ENCODE data around the gene GPS2.

The GPS2 gene

DNA sequence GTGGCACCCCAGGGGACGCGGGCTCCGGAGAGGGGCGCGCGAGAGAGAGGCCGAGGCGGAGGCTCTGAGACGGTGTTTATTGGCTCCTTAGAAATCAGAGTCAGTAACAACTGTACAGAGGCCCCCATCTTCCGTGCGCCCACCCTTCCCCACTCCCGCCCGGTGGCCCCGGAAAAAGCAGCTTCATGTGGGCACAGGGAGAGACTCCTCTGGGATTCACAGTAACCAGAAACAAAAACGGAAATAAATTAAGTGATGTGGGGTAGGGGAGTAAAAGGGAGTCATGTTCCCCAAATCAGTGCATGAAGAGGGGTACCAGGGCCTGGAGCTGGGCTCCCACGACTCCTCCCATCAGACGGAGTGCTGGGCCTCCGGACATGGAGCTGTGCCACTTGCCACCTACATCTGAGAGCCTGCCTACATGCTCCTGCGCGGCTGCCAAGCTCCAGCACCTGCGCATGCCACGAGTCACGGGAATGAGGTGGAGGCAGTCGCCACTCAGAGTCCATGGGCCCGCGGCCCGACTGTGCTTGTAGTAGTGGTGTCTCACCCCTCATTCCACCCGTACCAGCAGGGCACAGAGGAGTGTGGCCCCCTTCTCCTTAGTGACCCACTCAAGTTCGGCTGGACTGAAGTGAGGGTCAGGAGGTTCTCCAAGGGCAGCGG is 543 bp upstream of the GPS2 start:
- no peak for DNase-seq

DNA sequence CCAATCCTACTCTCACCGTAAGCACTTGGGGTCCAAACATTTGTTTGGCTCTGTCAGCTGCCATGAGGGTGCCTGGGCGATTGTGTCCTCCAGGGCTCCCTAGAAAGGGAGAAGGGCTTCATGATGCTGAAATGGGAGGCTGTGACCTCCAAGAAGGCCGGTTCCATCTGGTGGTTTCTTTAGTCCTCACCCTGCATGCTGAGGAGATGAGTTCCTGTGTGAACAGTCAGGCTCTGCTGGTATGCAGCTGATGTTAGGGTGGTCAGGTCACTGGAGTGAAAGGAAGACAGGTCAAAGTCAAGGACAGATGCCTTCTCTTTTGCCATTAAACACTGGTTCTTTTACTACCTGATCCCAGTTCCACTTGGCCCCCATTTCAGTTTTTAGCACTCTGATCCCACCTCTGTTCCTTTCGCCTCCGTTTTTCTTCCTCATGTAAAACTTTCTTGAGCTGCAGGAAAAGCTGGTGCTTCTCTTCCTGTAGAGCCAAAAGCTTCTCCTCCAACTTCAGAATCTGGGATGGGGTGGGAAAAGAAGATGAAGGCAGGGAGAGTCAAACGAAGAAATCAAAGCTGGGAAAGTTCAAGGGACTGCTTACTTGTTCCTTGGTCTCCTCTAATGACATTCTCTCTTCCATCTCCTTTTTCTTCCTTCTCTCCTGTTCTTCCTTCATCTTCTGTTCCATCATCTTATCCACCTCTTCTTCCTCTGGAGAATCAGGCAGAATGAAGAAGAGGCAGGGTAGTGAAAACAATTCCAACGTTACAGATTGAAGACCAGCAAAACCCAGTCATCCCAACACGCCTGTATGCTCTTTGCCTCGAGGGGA is 1.1 kb downstream of the GPS2 start:
- DNase-seq, result no peak

DNA sequence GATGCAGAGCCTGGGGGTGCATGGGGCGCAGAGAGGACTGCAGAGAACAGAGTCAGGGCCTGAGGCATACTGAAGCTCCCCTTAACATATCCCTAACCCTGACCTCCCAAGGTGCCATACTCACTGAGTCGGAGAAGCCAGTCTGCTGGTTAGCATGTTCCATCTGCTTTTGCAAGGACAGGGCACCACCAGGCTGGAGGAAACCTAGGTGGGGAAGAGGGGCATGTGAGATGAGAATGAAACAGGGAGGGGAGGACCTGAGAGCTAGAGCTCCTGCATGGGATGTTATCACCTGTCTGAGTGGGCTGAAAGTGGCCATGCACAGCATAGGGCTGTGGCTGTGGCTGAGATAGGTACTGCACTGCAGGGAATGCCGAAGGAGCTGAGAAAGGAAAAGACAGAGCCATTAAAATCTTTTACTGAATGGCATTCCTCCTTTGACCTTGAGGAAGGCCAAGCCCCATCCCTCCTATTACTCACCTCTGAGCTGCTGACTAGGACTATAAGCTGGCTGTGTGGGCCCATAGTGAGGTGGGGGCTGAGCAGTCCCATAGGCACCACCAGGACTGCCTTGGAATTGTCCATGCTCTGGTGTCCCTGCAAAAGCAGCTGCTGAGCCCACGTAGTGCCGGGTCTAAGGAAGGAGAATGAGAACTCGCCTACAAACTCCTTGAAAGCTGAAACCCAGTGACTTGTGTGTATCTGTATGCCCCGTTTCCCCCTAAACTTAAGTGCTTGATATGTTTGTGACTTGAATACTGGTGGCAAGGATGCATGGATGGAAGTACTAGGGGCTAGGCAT is 1.9 kb downstream of the GPS2 start:
- DNase-seq, result no peak

DNA sequence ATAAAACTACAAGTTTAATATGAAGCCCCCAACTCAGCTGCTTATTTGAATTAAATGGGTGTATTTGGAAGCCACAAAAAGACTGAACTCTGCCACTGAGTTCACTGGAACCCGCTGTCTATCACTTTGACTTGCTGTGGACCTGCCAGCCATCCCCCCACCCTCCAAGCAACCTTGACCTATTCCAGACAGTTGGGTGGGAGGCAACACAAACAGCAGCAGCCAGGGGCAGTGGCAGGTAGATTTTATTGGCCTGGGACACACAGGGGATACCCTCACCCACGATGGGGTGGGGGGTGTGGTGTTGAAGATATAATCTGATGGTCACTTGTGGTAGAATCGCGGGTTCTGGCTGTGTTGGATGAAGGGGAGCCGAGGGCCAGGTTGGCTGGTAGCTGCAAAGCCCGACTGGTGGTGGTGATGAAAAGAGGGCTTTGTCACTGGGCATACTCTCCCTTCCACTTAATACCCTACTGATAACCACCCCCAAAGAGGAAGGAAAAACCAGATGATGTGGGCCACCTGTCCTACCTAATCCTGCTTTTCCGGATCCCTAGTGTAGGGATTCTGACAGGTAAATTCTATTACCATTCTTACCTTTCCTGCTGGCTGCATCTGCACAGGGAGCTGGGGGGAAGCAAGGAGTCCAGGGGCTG is 2.6 kb downstream of the GPS2 start:
- DNase-seq, result no peak

DNA sequence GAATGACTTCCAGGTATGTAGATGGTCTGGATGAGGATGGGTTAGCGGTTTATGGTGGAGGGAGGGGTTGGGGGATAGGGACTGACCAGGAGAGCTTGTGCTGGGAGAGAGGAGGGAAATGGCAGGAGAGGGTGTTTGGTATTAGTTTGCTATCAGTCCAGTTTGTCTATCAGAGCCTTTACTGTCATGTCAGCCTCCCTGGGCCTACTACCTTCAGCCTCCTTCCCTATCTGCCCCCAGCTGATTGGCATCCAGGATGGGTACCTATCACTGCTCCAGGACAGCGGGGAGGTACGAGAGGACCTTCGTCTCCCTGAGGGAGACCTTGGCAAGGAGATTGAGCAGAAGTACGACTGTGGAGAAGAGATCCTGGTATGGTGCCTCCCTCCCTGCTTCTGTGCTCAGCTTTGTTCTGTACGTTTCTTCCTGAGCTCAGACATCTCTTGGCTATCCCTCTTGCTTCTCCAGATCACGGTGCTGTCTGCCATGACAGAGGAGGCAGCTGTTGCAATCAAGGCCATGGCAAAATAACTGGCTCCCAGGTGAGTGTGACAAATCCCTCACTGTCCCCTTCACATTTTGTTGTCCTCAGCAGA is 4.0 kb downstream of the GPS2 start:
- DNase-seq, result no peak

DNA sequence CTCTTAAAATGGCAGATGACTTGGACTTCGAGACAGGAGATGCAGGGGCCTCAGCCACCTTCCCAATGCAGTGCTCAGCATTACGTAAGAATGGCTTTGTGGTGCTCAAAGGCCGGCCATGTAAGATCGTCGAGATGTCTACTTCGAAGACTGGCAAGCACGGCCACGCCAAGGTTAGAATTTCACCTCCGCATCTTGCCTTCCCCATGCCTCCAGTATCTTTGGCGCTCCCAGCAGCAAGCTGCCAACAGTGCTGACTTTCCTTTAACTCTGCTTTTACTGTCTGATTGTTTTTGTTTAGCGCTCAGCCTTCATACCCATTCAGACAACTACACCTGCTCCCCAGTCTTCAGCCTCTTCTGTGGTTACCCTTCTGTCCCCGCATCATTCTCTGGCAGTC is 5.5 kb downstream of the GPS2 start:
- DNase-seq, result no peak

DNA sequence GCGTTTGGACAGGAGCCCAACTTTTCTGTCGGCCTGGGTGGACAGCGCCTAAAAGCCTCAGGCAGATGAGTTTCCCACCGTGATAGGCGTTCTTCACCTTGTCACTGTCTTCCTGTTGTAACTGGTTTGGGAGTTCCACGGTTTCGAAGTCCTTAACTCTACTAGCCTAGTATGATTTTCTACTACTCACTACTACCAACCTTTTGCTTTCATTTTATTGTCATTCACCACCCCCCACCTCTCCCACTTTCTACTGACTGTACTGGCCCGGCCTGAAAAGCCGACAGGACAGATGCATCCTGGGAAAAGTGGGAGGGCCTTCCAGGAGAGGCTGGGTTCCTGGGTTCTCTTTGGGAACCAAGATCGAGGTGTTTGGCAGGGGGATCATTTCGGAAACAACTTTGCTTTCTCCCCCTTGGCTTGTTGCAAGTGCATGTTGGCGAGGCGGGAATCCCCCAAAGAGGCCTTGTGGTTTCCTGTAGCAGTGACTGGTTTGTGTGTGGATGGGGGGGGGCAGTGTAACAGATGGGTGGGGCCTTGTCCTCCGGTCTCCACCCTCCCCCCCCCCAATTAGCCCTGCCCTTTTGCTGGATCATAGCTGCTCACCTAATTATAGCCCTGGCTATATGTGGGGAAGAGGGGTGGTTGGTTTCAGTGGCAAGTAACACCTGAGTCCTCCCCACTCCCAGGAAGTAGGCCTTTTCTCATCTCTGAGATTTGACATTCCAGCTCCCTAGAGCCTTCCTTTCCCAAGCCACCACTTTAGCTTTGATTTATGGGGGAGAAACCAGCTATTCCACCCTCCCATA is 6.3 kb downstream of the GPS2 start:
- DNase-seq, result peak; percentile 25 to 28

DNA sequence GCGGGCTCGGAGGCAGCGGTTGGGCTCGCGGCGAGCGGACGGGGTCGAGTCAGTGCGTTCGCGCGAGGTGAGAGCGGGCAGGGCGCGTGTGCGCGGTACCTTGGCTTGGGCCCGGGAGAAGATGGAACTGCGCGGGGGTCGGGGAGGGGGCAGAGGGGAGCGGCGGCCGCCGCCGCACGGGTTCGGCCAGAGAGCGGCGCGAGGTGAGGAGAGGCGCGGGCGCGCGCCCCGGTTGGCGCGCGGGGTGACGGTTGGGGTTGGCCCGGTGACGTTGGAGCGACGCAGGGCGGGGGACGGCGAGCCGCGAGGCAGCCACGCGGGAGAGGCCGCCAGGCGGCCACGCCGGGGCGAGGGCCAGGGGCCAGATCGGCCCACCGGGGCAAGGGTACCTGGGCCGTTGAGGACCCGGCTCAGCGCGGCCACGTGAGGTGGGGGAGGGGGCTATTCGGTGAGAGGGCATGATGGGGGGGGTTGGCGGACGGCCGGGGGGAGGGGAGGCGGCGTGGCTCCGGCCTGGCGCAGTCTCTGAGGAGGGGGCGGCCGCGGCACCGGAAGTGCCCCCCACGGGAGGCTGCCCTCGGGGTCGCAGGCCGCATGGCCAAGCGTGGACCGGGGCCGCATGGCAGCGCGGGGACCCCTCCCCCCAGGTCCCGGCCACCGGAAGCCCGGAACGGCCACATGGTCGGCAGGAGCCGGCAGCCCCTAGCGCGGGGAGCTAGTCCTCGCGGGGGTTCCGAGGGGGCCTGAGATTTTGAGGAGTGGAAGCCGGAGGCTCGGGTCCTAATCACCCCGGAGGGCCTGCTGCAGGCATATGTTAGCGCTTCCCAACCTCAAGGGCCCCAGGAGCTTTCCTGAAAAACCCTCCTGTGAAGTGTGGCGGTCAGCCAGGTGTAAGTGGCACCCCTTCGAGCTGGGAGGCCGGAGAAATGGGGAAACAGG is 7.2 kb downstream of the GPS2 start:
- no peak for DNase-seq

DNA sequence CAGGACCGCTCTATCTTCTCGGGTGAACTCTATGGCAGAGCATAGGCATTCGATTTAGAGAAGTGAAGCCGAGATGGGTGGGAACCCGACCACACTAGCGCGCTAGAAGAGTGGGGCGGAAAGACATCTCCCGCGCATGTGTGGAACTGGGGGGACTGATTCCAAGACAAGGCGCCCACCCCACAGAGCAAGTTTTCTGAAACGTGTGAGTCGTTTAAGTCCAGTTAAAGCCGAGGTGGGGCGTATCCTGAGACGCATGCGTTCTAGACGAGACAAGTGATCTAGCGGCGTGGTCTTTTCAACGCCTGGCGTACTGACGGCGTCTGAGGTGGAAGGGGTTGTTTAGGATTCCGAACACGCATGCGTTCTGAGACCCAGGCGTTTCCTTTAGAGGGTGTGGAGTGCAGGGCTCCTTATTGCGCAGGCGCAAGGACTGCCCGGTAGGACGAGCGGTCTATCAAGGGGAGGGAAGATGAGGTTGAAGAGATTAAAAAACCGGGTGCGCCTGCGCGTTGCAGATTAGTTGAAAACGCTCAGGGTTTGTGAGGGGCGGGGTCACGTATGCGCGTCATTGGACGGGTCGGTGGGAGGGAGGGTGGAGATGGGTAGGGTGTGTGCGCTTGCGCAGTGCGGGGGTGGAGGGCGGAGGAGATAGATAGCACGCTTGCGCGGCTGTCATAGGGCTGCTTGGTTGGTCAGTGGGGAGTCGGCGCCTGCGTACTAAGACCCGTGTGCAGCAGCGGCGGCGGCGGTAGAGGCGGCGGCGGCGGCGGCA is 8.1 kb downstream of the GPS2 start, which contains the start of gene EIF5A:
Gene EIF5A, plus strand, starts transcription at position 718 of the 775 bp plus-strand sequence. CDS start 2,008 bp downstream, outside the sequence.
- peak; percentile 99 for DNase-seq

DNA sequence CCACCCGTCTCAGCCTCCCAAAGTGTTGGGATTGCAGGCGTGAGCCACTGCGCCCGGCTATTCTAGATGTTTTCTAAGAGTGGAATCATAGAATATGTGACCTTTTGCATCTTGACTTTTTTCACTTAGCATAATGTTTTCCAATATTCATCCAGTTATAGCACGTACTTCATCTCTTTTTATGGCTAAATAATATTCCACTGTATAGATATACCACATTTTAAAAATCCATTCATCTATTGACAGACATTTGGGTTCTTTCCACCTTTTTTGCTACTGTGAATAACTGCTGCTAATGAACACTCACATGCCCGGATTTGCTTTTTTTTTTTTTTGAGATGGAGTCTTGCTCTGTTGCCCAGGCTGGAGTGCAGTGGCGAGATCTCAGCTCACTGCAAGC is 11.0 kb downstream of the GPS2 start:
- no peak for DNase-seq

DNA sequence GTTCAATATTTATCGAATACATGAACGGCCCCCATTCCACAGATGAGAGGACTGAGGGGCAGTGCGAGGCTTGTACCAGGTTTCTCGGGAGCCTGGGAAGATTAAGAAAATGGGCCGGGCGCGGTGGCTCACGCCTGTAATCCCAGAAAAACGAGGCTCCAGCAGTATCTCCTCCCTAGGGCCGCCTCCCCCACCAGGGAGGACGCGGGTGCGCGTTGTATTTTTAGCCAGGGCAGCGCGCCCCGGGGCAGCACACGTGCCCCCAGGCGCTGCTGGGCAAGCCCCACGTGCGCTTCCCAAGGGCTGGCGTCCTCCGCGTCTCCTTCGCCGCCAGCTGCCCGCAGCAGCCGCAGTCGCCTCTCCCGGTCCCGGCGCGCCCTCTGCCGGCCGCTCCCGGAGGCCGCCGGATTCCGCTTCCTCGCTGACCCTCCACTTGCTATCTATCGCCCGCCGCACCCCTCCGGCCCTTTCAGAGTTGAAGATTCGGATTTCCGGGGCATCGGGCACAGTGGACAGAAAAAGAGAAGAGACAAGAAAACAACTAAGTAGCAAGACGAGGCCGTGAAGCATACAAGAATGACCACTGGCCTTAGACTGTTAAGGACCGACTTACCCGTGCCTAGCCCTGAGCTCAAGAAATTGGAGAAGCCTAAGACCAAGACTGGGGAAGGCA is 18.8 kb downstream of the GPS2 start:
- DNase-seq, result peak; percentile 61 to 72

DNA sequence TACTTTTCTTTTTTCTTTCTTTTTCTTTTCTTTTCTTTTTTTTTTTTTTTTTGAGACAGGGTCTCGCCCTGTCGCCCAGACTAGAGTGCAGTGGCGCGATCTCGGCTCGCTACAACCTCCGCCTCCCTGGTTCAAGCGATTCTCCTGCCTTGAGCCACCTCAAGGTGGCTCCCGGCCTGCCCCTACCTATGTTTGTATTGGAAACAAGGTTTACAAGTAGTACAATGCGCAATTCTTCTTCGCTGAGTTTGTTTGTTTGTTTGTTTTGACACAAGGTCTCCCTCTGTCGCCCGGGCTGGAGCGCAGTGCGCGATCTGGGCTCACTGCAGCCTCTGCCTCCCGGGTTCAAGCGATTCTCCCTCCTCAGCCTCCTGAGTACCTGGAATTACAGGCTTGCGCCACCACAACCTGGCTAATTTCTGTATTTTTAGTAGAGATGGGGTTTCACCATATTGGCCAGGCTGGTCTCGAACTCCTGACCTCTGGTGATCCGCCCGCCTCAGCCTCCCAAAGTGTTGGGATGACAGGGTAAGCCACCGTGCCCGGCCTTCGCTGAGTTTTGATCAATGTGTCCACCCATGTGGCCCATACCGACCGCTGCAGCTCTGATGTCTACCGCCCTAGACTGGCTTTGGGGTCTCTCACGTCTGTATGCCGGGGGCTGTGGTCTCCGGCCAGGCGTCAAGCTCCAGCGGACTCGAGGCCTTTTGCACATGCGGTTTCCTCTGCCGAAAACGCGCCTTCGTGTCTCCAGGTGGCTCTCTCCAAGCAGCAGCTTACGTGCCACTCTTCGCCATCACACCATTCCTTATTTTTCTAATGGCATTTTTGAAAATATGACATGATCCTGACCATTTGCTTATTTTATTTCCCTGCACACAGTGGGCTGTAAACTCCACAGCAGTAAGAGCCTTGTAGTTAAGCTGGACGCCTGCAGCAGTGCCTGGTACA is 19.7 kb downstream of the GPS2 start:
- DNase-seq, result no peak

DNA sequence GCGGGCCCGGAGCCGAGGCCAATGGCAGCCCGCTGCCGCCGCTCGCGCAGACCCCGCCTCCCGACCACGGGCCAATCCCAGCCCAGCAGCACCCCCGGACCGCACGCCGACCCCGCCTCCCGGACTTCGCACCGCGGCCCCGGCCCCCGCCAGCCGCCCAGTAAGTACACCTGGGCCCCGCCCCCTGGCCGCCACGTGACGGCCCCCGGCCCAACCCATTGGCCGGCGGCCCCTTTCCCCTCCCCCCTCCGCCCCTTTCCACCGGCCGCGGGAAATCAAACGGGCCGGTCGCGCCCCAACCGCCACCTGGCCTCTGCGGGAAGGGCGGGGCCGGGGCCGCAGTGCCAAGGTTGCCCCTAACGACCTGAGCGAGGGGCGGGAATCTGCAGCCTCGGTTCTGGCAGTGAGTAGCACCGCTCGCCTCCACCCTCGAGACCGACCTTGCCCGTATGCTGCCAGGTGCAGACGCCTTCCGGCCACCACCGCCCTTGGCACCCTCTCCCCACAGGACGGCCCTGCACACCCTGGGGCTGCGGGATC is 20.5 kb downstream of the GPS2 start, which contains the start of gene YBX2:
Gene YBX2, minus strand, starts transcription at position 26 of the 540 bp plus-strand sequence. CDS start 139 bp downstream, outside the sequence.
- no peak for DNase-seq

DNA sequence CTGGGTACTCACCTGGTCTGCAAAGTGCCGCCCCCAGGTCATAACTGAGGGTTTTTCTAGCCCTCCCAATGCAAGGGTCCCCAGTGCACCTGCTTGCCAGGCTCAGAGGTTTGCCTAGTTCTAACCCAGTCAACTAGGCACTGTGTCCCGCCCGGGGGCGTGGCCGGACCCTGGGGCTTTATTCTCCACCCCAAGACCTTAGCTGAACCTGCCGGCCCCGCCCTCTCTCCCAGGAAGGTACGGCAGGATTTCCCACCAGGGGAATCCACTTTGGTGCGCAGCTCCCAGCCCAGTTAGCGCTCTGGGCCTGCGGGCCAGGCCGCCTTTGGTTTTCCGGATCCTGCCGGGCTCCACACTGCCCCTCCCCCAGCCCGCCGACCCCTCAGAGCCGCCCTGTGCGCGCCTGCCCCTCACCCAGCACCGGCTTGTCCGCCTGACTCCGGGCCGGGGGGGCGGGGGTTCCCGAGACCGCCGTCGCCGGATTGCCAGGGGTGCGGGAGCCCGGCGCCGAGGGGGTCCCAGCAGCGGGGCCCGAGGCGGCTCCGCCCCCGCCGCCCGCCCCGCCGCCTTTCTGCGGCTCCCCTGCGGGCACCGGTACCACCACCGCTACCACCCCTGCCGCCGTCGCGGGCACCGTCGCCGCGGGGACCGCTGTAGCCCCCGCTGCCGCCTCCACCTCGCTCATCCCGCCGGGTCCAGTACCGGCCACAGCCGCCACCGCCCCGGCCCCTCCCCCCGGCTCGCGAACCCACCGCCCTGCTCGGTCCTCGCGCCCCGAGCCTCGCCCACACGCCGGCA is 21.1 kb downstream of the GPS2 start:
- no peak for DNase-seq

DNA sequence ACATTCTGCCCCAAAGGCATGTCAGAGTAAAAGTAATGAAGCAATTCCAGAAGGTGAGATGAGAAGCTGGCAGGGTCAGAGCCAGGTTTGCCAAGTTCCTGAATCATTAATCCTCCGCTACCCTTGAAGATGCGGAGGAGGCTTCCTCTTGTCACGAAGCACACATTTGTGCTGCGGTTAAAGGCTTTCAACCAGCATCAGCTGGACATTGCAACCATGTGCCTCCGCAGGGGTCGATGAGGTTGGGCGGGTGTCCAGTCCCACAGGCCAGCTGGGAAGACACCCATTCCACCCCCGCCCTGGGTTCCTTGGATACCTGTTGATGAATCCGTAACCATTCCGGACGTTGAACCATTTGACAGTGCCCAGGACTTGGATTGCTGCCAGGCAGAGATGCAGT is 22.0 kb downstream of the GPS2 start:
- no peak for DNase-seq

DNA sequence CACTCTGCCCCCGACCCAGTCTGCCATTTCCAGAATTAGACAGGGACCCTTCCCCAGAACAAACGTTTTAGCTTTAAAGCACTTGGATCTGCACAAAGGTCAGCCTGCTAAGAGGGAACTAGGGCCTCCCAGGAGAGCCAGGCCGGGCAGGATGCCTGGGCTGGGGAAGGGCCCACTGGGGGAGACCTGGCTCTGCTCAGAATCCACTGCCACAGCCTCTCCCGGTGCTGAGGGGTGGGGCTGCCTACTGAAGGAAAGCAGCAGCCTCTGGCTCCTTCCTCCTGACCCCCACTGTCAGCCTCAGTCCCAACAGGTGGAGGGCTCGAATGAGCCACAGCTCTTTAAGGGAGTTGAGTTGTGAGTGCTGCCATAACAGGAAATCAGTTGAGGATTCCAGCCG is 22.4 kb downstream of the GPS2 start:
- DNase-seq, result no peak

Measured in hippocampal formation (tissue), 2 donors.